H1 (cell line): ENCODE measurements around the gene KHDRBS1. TPM values are rescaled to one million over a fixed set of nuclear protein-coding genes. Genes with fewer than 3 reads are reported as not detected.

Experiments used
- CTCF ChIA-PET: fragments of 300-600 bp; sonication (Branson Sonifier 250); formaldehyde crosslinking; loops from one replicate; lab custom pipeline; 2021; ENCODE audit not compliant: partially characterized antibody; lab: Charles Lee
- POLR2A ChIA-PET: fragments of 300-600 bp; sonication (Branson Sonifier 250); formaldehyde crosslinking; loops from one replicate; lab custom pipeline; 2021; ENCODE audit warnings: inconsistent platforms; ENCODE audit not compliant: partially characterized antibody; lab: Charles Lee
- DNase-seq, 2 experiments: peaks; one replicate each; pipeline versions ENCODE4 v3.0.0 to v3.0.0-alpha.2; 2010 to 2022; ENCODE audit warnings: low spot score in 2 of 2, low read depth in 1 of 2, mixed read lengths in 1 of 2
- FAIRE-seq: peaks from 2 replicates; lab custom pipeline; 2011; peaks lifted over from hg19 to GRCh38; lab: Jason Lieb, UNC
- H2AFZ ChIP-seq: 2 replicates; pipeline ENCODE4 v1.8.1; 2012; ENCODE audit warnings: low read length, inconsistent platforms
- H2AK5ac ChIP-seq: 2 replicates; pipeline ENCODE4 v1.6.1; 2013; ENCODE audit warnings: low read depth, low read length
- H2BK120ac ChIP-seq: replicated peaks from 2 replicates; pipeline ENCODE3; 2013; ENCODE audit warnings: low read depth, low read length, inconsistent platforms
- H2BK12ac ChIP-seq: 2 replicates; pipeline ENCODE4 v1.6.1; 2013; ENCODE audit warnings: low read depth, low read length
- H2BK15ac ChIP-seq: 2 replicates; pipeline ENCODE4 v1.6.1; 2013; ENCODE audit warnings: low read length
- H2BK20ac ChIP-seq: 2 replicates; pipeline ENCODE4 v1.6.1; 2013; ENCODE audit warnings: low read length
- H2BK5ac ChIP-seq: 2 replicates; pipeline ENCODE4 v1.6.1; 2013; ENCODE audit warnings: low read depth, low read length
- H3K14ac ChIP-seq: 2 replicates; pipeline ENCODE4 v1.6.1; 2013; ENCODE audit warnings: inconsistent platforms; ENCODE audit not compliant: insufficient read length
- H3K18ac ChIP-seq: 2 replicates; pipeline ENCODE4 v1.6.1; 2013; ENCODE audit warnings: low read length; ENCODE audit errors: extremely low read depth
- H3K23ac ChIP-seq: 2 replicates; pipeline ENCODE4 v1.6.1; 2013; ENCODE audit warnings: inconsistent platforms; ENCODE audit not compliant: insufficient read length
- H3K23me2 ChIP-seq: 2 replicates; pipeline ENCODE4 v1.6.1; 2013; ENCODE audit warnings: low read depth, low read length
- H3K27ac ChIP-seq: 2 replicates; pipeline ENCODE4 v1.6.1; 2011; ENCODE audit warnings: low read depth, low read length, inconsistent platforms
- H3K27me3 ChIP-seq, 4 experiments: replicated peaks in 1 of 4; 1 replicate in 1 of 4; 2 replicates in 3 of 4; pipeline versions ENCODE4 v1.6.1 to v1.8.1; 2011 to 2013; ENCODE audit warnings: low read length in 3 of 4, mild to moderate bottlenecking in 3 of 4, inconsistent platforms in 2 of 4, mixed read lengths in 2 of 4, moderate library complexity in 1 of 4; ENCODE audit not compliant: control insufficient read depth in 3 of 4, insufficient read depth in 3 of 4; ENCODE audit errors: extremely low read depth in 1 of 4
- H3K36me3 ChIP-seq, 4 experiments: 2 replicates each; pipeline versions ENCODE4 v1.6.1 to v1.8.1; 2011 to 2013; ENCODE audit warnings: mild to moderate bottlenecking in 4 of 4, low read length in 3 of 4, moderate library complexity in 2 of 4, control low read depth in 1 of 4, inconsistent platforms in 1 of 4; ENCODE audit not compliant: insufficient read depth in 4 of 4, control insufficient read depth in 2 of 4
- H3K4ac ChIP-seq: replicated peaks from 2 replicates; pipeline ENCODE3; 2013; ENCODE audit warnings: low read length, low read depth, mixed read lengths, inconsistent platforms; ENCODE audit not compliant: insufficient read length
- H3K4me1 ChIP-seq, 4 experiments: replicated peaks in 1 of 4; 1 replicate in 1 of 4; 2 replicates in 3 of 4; pipeline versions ENCODE4 v1.6.1 to v1.8.1; 2011 to 2013; ENCODE audit warnings: low read length in 3 of 4, inconsistent platforms in 2 of 4, mixed read lengths in 1 of 4; ENCODE audit not compliant: insufficient read depth in 4 of 4, control insufficient read depth in 3 of 4
- H3K4me2 ChIP-seq, 2 experiments: 2 replicates each; pipeline versions ENCODE4 v1.6.1 to v1.8.1; 2011 to 2013; ENCODE audit warnings: low read depth in 2 of 2, low read length in 2 of 2, control low read depth in 1 of 2, inconsistent platforms in 1 of 2, mild to moderate bottlenecking in 1 of 2; ENCODE audit not compliant: insufficient read depth in 1 of 2
- H3K4me3 ChIP-seq, 4 experiments: fragments of 200-600, 300-600 bp in 1 of 4; sonication (generic), shearing (Covaris generic), sonication (Bioruptor Twin) in 1 of 4; 2 replicates each; pipeline versions ENCODE4 v1.5.1 to v1.8.1; 2011 to 2016; ENCODE audit warnings: low read length in 4 of 4, low read depth in 3 of 4, control low read depth in 2 of 4, inconsistent platforms in 2 of 4, mild to moderate bottlenecking in 2 of 4, mixed read lengths in 1 of 4, moderate library complexity in 1 of 4; ENCODE audit not compliant: insufficient read depth in 2 of 4; ENCODE audit errors: extremely low read depth in 1 of 4
- H3K56ac ChIP-seq: replicated peaks from 2 replicates; pipeline ENCODE3; 2013; ENCODE audit warnings: low read depth, mild to moderate bottlenecking, mixed read lengths, low read length, inconsistent platforms; ENCODE audit not compliant: insufficient read length
- H3K79me1 ChIP-seq: 2 replicates; pipeline ENCODE4 v1.6.1; 2013; ENCODE audit warnings: low read depth, low read length, control low read depth
- H3K79me2 ChIP-seq, 2 experiments: 2 replicates each; pipeline versions ENCODE4 v1.6.1 to v1.8.1; 2012 to 2013; ENCODE audit warnings: low read length in 2 of 2, mild to moderate bottlenecking in 2 of 2, inconsistent platforms in 1 of 2; ENCODE audit not compliant: insufficient read depth in 2 of 2, control insufficient read depth in 1 of 2
- H3K9ac ChIP-seq, 4 experiments: replicated peaks in 1 of 4; 1 replicate in 1 of 4; 2 replicates in 3 of 4; pipeline versions ENCODE4 v1.6.1 to v1.8.1; 2011 to 2013; ENCODE audit warnings: low read depth in 3 of 4, low read length in 3 of 4, control low read depth in 2 of 4, mild to moderate bottlenecking in 2 of 4, moderate library complexity in 2 of 4, inconsistent platforms in 1 of 4; ENCODE audit errors: extremely low read depth in 1 of 4
- H3K9me3 ChIP-seq, 2 experiments: 2 replicates each; pipeline versions ENCODE4 v1.6.1 to v1.8.1; 2012 to 2013; ENCODE audit warnings: mild to moderate bottlenecking in 2 of 2, moderate library complexity in 2 of 2, control low read depth in 1 of 2, inconsistent platforms in 1 of 2, low read depth in 1 of 2, low read length in 1 of 2, mixed read lengths in 1 of 2; ENCODE audit not compliant: insufficient read depth in 2 of 2
- H4K20me1 ChIP-seq, 2 experiments: replicated peaks in 1 of 2; 2 replicates each; pipeline versions ENCODE3 to v1.8.1; 2011 to 2013; ENCODE audit warnings: inconsistent platforms in 2 of 2, low read length in 2 of 2, mild to moderate bottlenecking in 1 of 2; ENCODE audit not compliant: insufficient read depth in 2 of 2, control insufficient read depth in 1 of 2
- H4K5ac ChIP-seq: 2 replicates; pipeline ENCODE4 v1.6.1; 2013; ENCODE audit warnings: low read length, low read depth, mixed read lengths, inconsistent platforms; ENCODE audit not compliant: insufficient read length
- H4K8ac ChIP-seq: 2 replicates; pipeline ENCODE4 v1.8.0; 2013; ENCODE audit warnings: mild to moderate bottlenecking, moderate library complexity, low read length, inconsistent platforms; ENCODE audit not compliant: insufficient read depth; ENCODE audit errors: extremely low read depth
- H4K91ac ChIP-seq: replicated peaks from 2 replicates; pipeline ENCODE3; 2013; ENCODE audit warnings: low read length, mixed read lengths, inconsistent platforms; ENCODE audit not compliant: insufficient read length
- ASH2L ChIP-seq: fragments of 200-600, 300-600 bp; sonication (generic); IDR thresholded peaks from one replicate; pipeline ENCODE4 v1.7.1; 2017; ENCODE audit warnings: low read length
- GABPA ChIP-seq: IDR thresholded peaks from 2 replicates; pipeline ENCODE4 v1.6.1; 2011; ENCODE audit warnings: mild to moderate bottlenecking, low read length, moderate library complexity, borderline replicate concordance; ENCODE audit not compliant: insufficient read depth
- HDAC2 ChIP-seq, 2 experiments: fragments of 300-600 bp in 1 of 2; sonication (generic) in 1 of 2; IDR thresholded peaks; 2 replicates each; pipeline ENCODE4 v1.6.1; 2011 to 2012; ENCODE audit warnings: low read depth in 2 of 2, low read length in 2 of 2, mild to moderate bottlenecking in 2 of 2, moderate library complexity in 2 of 2, borderline replicate concordance in 1 of 2, inconsistent platforms in 1 of 2
- SAP30 ChIP-seq: fragments of 300-600 bp; sonication (generic); IDR thresholded peaks from 2 replicates; pipeline ENCODE4 v1.7.1; 2012; ENCODE audit warnings: low read length, moderate library complexity, mild to moderate bottlenecking, inconsistent platforms; ENCODE audit not compliant: insufficient read depth, insufficient replicate concordance
- SIX5 ChIP-seq: IDR thresholded peaks from 2 replicates; pipeline ENCODE4 v1.6.1; 2011; ENCODE audit warnings: mild to moderate bottlenecking, low read depth, low read length
- SP1 ChIP-seq: IDR thresholded peaks from 2 replicates; pipeline ENCODE4 v1.6.1; 2011; ENCODE audit warnings: low read depth, low read length
- SRF ChIP-seq: IDR thresholded peaks from 2 replicates; pipeline ENCODE4 v1.6.1; 2011; ENCODE audit warnings: mild to moderate bottlenecking, low read depth, low read length, moderate library complexity
- TBP ChIP-seq: IDR thresholded peaks from 2 replicates; pipeline ENCODE4 v1.6.1; 2011; ENCODE audit warnings: low read depth, low read length, improper control_type of control experiment
- YY1 ChIP-seq: IDR thresholded peaks from 2 replicates; pipeline ENCODE4 v1.6.1; 2011; ENCODE audit warnings: low read depth, mild to moderate bottlenecking, low read length
- WGBS, 2 experiments: shearing (Covaris generic) in 1 of 2; methylation state at CpG; one replicate each; pipeline versions ENCODE4 v1.1.6 to v1.1.7; 2013 to 2015; ENCODE audit warnings: low lambda C conversion rate in 2 of 2, mixed read lengths in 2 of 2, inconsistent platforms in 1 of 2, low coverage in 1 of 2, missing lambda C conversion rate in 1 of 2; ENCODE audit not compliant: insufficient replicate concordance in 2 of 2, insufficient coverage in 1 of 2, insufficient read length in 1 of 2; ENCODE audit errors: extremely low coverage in 1 of 2, missing lambda C conversion rate in 1 of 2; 5-methylcytosine and 5-hydroxymethylcytosine counted together
- polyA plus RNA-seq, 7 experiments: library from polyadenylated mRNA; depleted of rRNA in 3 of 7; stranded (reverse) in 5 of 7; unstranded in 2 of 7; fragments of >200 nt in 5 of 7; fragments of 200-250 nt in 2 of 7; gene quantifications; 1 replicate in 5 of 7; 2 replicates in 1 of 7; 4 replicates in 1 of 7; pipeline versions ENCODE4 v1.2.1 to v1.2.3, GENCODE V29; 2011 to 2013; ENCODE audit warnings: missing spikeins in 2 of 7, mixed read lengths in 2 of 7
- total RNA-seq: library from RNA; stranded (reverse); fragmentation: NEBNext Ultra II Directional; extraction: Animal tissue kit (Norgen Biotek cat#: 25700); gene quantifications from 2 replicates; pipeline ENCODE4 v1.2.1, GENCODE V29; 2021
- TF ChIP-seq, protein P1 (sequence below): IDR thresholded peaks from 2 replicates; pipeline ENCODE4 v1.6.1; 2012; ENCODE audit warnings: inconsistent platforms

The KHDRBS1 gene
- total and polyA plus RNA-seq, 2 of the 8 experiments (the other 6 are each of a cell fraction or from before 2014, with no cell fraction given): 53.8 to 284 TPM

DNA sequence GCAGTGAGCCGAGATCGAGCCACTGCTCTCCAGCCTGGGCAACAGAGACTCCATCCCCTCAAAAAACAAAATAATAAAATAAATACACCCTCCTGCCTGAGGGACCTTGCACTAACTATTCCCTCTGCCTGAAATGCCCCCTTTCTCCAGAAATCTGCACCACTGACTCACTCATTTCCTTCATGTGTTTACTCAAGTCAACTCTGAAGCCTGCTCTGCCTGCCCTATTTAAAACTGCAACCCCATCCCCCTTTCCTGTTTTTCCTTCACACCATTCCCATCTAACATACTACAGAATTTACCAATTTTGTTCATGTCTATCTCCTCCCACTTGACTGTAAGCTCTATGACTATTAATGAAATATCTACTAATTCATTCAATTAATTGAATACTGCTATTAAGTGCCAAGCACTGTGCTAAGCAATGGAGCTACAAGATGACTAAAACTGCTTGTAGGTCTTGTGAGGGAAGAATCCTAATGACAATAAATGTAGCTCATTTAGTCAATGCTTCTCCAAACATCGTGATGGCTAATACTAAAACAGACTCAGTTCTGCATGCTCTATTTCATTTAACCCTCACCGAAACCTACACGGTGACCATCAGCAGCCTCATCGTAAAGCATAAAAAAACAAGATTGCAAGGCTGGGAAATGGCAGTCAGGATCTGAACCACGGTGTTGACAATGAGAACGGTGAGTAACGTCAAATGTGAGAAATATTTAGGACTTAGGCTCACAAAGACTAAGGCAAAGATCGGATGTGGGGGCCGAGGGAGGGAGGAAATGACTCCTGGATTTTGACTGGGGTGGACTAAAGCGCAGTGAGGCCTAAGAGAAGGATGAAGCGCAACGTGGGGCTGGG lies 58.3 kb downstream of the KHDRBS1 start:
- peaks cover 7 to 13% of the 10 kb centered on the region in 2 experiments for H3K79me2 ChIP-seq
- peak overlapping the region; percentile 72 for H3K18ac ChIP-seq
- no peak overlapping the region for H2BK120ac ChIP-seq
- H2BK5ac ChIP-seq: peak overlapping the region; percentile 99
- DNase-seq (no peak), FAIRE-seq (no peak)
- peak overlapping the region; percentile 16 for H4K5ac ChIP-seq
- H3K9ac ChIP-seq: peak overlapping the region; percentile 72 to 94 (median 90)
- 31% methylated on average over 14 of the region's 14 CpGs; no CpG with 5 or more reads in 1 of the 2 experiments for WGBS, 2 experiments
- H3K23me2 ChIP-seq: peaks cover 9% of the 10 kb centered on the region; the same call in 1 of the 2 replicates
- no peak overlapping the region for H3K14ac ChIP-seq
- H4K20me1 ChIP-seq: peaks cover 4% of the 10 kb centered on the region in 2 experiments
- H3K23ac ChIP-seq: no peak overlapping the region
- no peaks in the 10 kb centered on the region for H3K9me3 ChIP-seq
- no peaks in the 10 kb centered on the region; a peak in 1 of 7 replicates for H3K27me3 ChIP-seq
- H4K8ac ChIP-seq: peak overlapping the region; percentile 99
- POLR2A ChIA-PET: interaction anchor here (0.6 to 5.5 kb wide), 14 partner anchors 9 to 1777 kb away, joined by 3 to 64 read pairs (median 6); partner anchors contain the start of genes KPNA6 and TXLNA
- peaks cover 6 to 19% (median 8%) of the 10 kb centered on the region in 4 experiments; a peak in 6 of 8 replicates for H3K36me3 ChIP-seq
- H2BK12ac ChIP-seq: 0 out of 2 replicates have a peak overlapping the region, but pooled peaks have one; percentile 87
- no peak overlapping the region for H2BK20ac ChIP-seq
- CTCF ChIA-PET: interaction anchor here (0.6 to 4.9 kb wide), 7 partner anchors 10 to 1191 kb away, joined by 3 to 28 read pairs (median 3); partner anchors contain the start of gene KPNA6
- peak overlapping the region; percentile 32 for H3K56ac ChIP-seq
- peak overlapping the region; percentile 73 to 90 (median 80) for H3K4me3 ChIP-seq
- H3K79me1 ChIP-seq: peaks cover 4% of the 10 kb centered on the region; the same call in 1 of the 2 replicates
- peak overlapping the region; percentile 47 for H3K4ac ChIP-seq
- H3K27ac ChIP-seq: peak overlapping the region; percentile 95
- H2BK15ac ChIP-seq: peak overlapping the region; percentile 6; the same call in 1 of the 2 replicates
- peak overlapping the region; percentile 25; the same call in 1 of the 2 replicates for H2AFZ ChIP-seq
- H3K4me1 ChIP-seq: peaks cover 0 to 16% (median 7%) of the 10 kb centered on the region in 4 experiments; a peak in 6 of 7 replicates
- H2AK5ac ChIP-seq: peak overlapping the region; percentile 7; the same call in 1 of the 2 replicates
- H4K91ac ChIP-seq: peak overlapping the region; percentile 71
- H3K4me2 ChIP-seq: peak overlapping the region; percentile 85 to 98
- no peak for TF ChIP-seq SAP30
- TF ChIP-seq, protein P1, sequence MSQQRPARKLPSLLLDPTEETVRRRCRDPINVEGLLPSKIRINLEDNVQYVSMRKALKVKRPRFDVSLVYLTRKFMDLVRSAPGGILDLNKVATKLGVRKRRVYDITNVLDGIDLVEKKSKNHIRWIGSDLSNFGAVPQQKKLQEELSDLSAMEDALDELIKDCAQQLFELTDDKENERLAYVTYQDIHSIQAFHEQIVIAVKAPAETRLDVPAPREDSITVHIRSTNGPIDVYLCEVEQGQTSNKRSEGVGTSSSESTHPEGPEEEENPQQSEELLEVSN: no peak
- no peak for TF ChIP-seq SRF
- no peak for TF ChIP-seq SIX5
- no peak for TF ChIP-seq GABPA
- TF ChIP-seq SP1: no peak
- TF ChIP-seq TBP: no peak
- TF ChIP-seq YY1: no peak
- no peak for TF ChIP-seq ASH2L
- no peak for TF ChIP-seq HDAC2 (IDR thresholded peaks at IDR 0.05; ENCODE audit: borderline replicate concordance in 1 of 2, low read depth in 2 of 2, low read length in 2 of 2)
